DOHH2 (cell line): Measurements from ENCODE around the gene WWOX.

Experiments
- H3F3A ChIP-seq: fragments of 200-600 bp; sonication (generic), shearing (Covaris generic); 2 replicates; pipeline ENCODE4 v1.6.0; 2016; ENCODE audit warnings: antibody characterized with exemption, mild to moderate bottlenecking; ENCODE audit not compliant: control insufficient read depth, insufficient read depth
- H3K27ac ChIP-seq: fragments of 200-600 bp; sonication (generic); 2 replicates; pipeline ENCODE4 v1.5.1; 2014; ENCODE audit warnings: low read depth, mild to moderate bottlenecking, low read length, moderate library complexity
- H3K27me3 ChIP-seq: fragments of 200-600 bp; sonication (generic); 2 replicates; pipeline ENCODE4 v1.6.1; 2014; ENCODE audit warnings: mild to moderate bottlenecking, low read length, mixed read lengths; ENCODE audit not compliant: control insufficient read depth
- H3K36me3 ChIP-seq: fragments of 200-600 bp; sonication (generic); 2 replicates; pipeline ENCODE4 v1.6.1; 2014; ENCODE audit warnings: mild to moderate bottlenecking, low read length, moderate library complexity, mixed read lengths; ENCODE audit not compliant: control insufficient read depth
- H3K4me1 ChIP-seq: fragments of 200-600 bp; sonication (generic); 2 replicates; pipeline ENCODE4 v1.6.1; 2014; ENCODE audit warnings: mild to moderate bottlenecking, low read length, mixed read lengths; ENCODE audit not compliant: control insufficient read depth
- H3K4me2 ChIP-seq: fragments of 200-600 bp; sonication (generic); 2 replicates; pipeline ENCODE4 v1.6.0; 2014; ENCODE audit warnings: mild to moderate bottlenecking, low read length, moderate library complexity
- H3K4me3 ChIP-seq: fragments of 200-600 bp; sonication (generic); 2 replicates; pipeline ENCODE4 v1.5.1; 2014; ENCODE audit warnings: mild to moderate bottlenecking, low read length, mixed read lengths
- H3K79me2 ChIP-seq: fragments of 200-600 bp; sonication (generic); 2 replicates; pipeline ENCODE4 v1.6.1; 2014; ENCODE audit warnings: mild to moderate bottlenecking, low read length, mixed read lengths; ENCODE audit not compliant: control insufficient read depth
- H3K9me2 ChIP-seq: fragments of 200-600 bp; sonication (generic); replicated peaks from 2 replicates; pipeline ENCODE4 v1.6.1; 2014; ENCODE audit warnings: mild to moderate bottlenecking, low read length, mixed read lengths; ENCODE audit not compliant: control insufficient read depth
- H3K9me3 ChIP-seq: fragments of 200-600 bp; sonication (generic); 2 replicates; pipeline ENCODE4 v1.6.1; 2014; ENCODE audit warnings: antibody characterized with exemption, low read length, mixed read lengths; ENCODE audit not compliant: control insufficient read depth, insufficient read depth
- H4K20me1 ChIP-seq: fragments of 200-600 bp; sonication (generic); 2 replicates; pipeline ENCODE4 v1.6.0; 2014; ENCODE audit warnings: low read depth, mild to moderate bottlenecking, antibody characterized with exemption, low read length, moderate library complexity; ENCODE audit not compliant: control insufficient read depth, insufficient read depth
- CTCF ChIP-seq: fragments of 200-600 bp; sonication (generic); IDR thresholded peaks from one replicate; pipeline ENCODE4 v1.5.1; 2014; ENCODE audit warnings: antibody characterized with exemption, mild to moderate bottlenecking, low read depth, low read length; ENCODE audit not compliant: poor library complexity, severe bottlenecking
- EZH2phosphoT487 ChIP-seq: fragments of 200-600 bp; sonication (generic); IDR thresholded peaks from 2 replicates; pipeline ENCODE4 v1.6.1; 2017; ENCODE audit warnings: borderline replicate concordance, mild to moderate bottlenecking, antibody characterized with exemption, low read length, moderate library complexity, mixed read lengths

Gene WWOX

GRCh38 chr16:78217276-78217675, 117.8 kb downstream of the WWOX start:
- H3K27ac ChIP-seq, result no peak overlapping the region
- no peaks in the 10 kb centered on the region for H3K27me3 ChIP-seq
- peaks cover 37% of the 10 kb centered on the region for H3K4me1 ChIP-seq
- no peak for TF ChIP-seq CTCF
- no peak for TF ChIP-seq EZH2phosphoT487
- no peaks in the 10 kb centered on the region for H3K9me3 ChIP-seq
- H3K4me2 ChIP-seq, result no peak overlapping the region
- H3K79me2 ChIP-seq, result no peaks in the 10 kb centered on the region
- H3K4me3 ChIP-seq, result no peak overlapping the region
- no peaks in the 10 kb centered on the region for H3K36me3 ChIP-seq
- H4K20me1 ChIP-seq, result no peaks in the 10 kb centered on the region
- H3K9me2 ChIP-seq, result no peaks in the 10 kb centered on the region
- H3F3A ChIP-seq, result no peaks in the 10 kb centered on the region

- H3F3A ChIP-seq, result no peaks in the 10 kb centered on the region
- H3K79me2 ChIP-seq, result no peaks in the 10 kb centered on the region
- H3K27ac ChIP-seq, result no peak overlapping the region
- H3K27me3 ChIP-seq, result no peaks in the 10 kb centered on the region
- H3K4me2 ChIP-seq, result no peak overlapping the region
- no peaks in the 10 kb centered on the region for H3K36me3 ChIP-seq
- no peaks in the 10 kb centered on the region for H3K9me2 ChIP-seq
- TF ChIP-seq EZH2phosphoT487 (no peak), CTCF (no peak)
- no peaks in the 10 kb centered on the region for H3K9me3 ChIP-seq
- no peaks in the 10 kb centered on the region for H4K20me1 ChIP-seq
- no peak overlapping the region for H3K4me3 ChIP-seq
- H3K4me1 ChIP-seq, result peaks cover 37% of the 10 kb centered on the region
Measured at GRCh38 chr16:78218279-78218678, 118.8 kb downstream of the WWOX start.

- Histone ChIP-seq H4K20me1 (no peaks in the 10 kb centered on the region), H3F3A (no peaks in the 10 kb centered on the region), H3K4me3 (no peak overlapping the region), H3K9me2 (no peaks in the 10 kb centered on the region), H3K4me2 (no peak overlapping the region), H3K4me1 (peaks cover 37% of the 10 kb centered on the region), H3K27ac (no peak overlapping the region), H3K36me3 (no peaks in the 10 kb centered on the region), H3K9me3 (no peaks in the 10 kb centered on the region), H3K27me3 (no peaks in the 10 kb centered on the region), H3K79me2 (no peaks in the 10 kb centered on the region)
- TF ChIP-seq EZH2phosphoT487, result no peak
- no peak for TF ChIP-seq CTCF
Measured at GRCh38 chr16:78218856-78219651, 119.6 kb downstream of the WWOX start.
